ENCODE measurements around the gene REEP3.
A peak's percentile ranks its signal among the peaks of the same experiment; 100 is the strongest.

REEP3 gene

DNA sequence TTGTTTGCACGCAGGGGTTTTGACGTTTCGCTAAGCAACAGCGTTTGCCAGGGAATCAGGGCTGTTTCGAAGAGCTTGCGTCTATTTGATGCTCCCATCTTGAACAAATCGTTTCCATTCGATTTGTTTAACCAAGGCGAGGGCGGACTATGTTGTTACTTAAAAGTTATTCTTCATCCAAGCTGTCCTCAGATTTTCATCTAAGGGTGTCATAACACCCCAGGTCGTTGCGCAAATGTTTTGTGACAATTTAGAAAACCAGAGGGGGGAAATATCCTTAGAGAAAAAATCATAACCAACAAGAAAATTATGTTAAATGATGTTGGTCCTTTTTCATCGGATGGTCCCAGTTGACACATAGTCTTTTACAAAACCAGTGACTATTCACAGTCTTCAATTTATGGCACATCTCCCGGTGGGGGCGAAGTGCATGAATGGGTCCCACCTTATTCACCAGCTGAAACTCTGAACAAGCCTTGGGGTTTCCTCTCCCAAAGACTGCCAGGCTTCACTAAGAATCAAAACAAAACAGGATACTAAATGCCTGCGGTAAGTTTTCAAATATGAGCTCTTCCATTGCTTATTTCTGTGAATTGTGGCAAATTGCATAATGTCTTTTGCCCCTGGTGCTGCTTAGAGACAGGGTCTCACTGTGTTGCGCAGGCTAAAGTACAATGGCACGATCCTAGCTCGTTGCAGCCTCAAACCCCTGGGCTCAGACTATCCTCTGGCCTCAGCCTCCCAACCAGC, 109.9 kb downstream of the REEP3 start:
- in situ Hi-C loops (cut with HindIII; ENCODE audit: low sequenced_read_pairs), result loop anchor here (5.0 kb wide), 1 partner anchor 91 kb away; no protein-coding TSS in a partner anchor
- TF ChIP-seq, protein P1, sequence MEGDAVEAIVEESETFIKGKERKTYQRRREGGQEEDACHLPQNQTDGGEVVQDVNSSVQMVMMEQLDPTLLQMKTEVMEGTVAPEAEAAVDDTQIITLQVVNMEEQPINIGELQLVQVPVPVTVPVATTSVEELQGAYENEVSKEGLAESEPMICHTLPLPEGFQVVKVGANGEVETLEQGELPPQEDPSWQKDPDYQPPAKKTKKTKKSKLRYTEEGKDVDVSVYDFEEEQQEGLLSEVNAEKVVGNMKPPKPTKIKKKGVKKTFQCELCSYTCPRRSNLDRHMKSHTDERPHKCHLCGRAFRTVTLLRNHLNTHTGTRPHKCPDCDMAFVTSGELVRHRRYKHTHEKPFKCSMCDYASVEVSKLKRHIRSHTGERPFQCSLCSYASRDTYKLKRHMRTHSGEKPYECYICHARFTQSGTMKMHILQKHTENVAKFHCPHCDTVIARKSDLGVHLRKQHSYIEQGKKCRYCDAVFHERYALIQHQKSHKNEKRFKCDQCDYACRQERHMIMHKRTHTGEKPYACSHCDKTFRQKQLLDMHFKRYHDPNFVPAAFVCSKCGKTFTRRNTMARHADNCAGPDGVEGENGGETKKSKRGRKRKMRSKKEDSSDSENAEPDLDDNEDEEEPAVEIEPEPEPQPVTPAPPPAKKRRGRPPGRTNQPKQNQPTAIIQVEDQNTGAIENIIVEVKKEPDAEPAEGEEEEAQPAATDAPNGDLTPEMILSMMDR (IDR thresholded peaks at IDR 0.05; ENCODE audit: low read depth, low read length, missing control alignments), result no peak

GRCh38 chr10:63631991-63632390, 110.8 kb downstream of the REEP3 start:
- no peak for DNase-seq (ENCODE audit: low read depth)
- in situ Hi-C loops (cut with HindIII; ENCODE audit: low sequenced_read_pairs), result loop anchor here (5.0 kb wide), 1 partner anchor 90 kb away; no protein-coding TSS in a partner anchor
- no peak overlapping the region for H3K4me3 ChIP-seq (ENCODE audit: low read depth, low read length)
- TF ChIP-seq, protein P1 (IDR thresholded peaks at IDR 0.05; ENCODE audit: low read depth, low read length, missing control alignments), result no peak

More for the DNA sequence above, 109.9 kb downstream of the REEP3 start:
- DNase-seq (ENCODE audit: low read depth), result peak; percentile 88
- peak overlapping the region; percentile 52 for H3K4me3 ChIP-seq (ENCODE audit: low read depth, low read length)

- TF ChIP-seq, protein P1 (IDR thresholded peaks at IDR 0.05; ENCODE audit: low read depth, low read length, missing control alignments), result peak; percentile 40
- in situ Hi-C loops (cut with HindIII; ENCODE audit: low sequenced_read_pairs), result loop anchor here (5.0 kb wide), 1 partner anchor 88 kb away; no protein-coding TSS in a partner anchor
- DNase-seq (ENCODE audit: low read depth), result no peak
- no peak overlapping the region for H3K4me3 ChIP-seq (ENCODE audit: low read depth, low read length)
Observed at GRCh38 chr10:63633677-63634487, 112.7 kb downstream of the REEP3 start.

GRCh38 chr10:63634488-63635065, 113.4 kb downstream of the REEP3 start:
- in situ Hi-C loops (cut with HindIII; ENCODE audit: low sequenced_read_pairs), result loop anchor here (5.0 kb wide), 1 partner anchor 88 kb away; no protein-coding TSS in a partner anchor
- DNase-seq (ENCODE audit: low read depth), result peak; percentile 69
- TF ChIP-seq, protein P1 (IDR thresholded peaks at IDR 0.05; ENCODE audit: low read depth, low read length, missing control alignments), result no peak
- H3K4me3 ChIP-seq (ENCODE audit: low read depth, low read length), result no peak overlapping the region

DNA sequence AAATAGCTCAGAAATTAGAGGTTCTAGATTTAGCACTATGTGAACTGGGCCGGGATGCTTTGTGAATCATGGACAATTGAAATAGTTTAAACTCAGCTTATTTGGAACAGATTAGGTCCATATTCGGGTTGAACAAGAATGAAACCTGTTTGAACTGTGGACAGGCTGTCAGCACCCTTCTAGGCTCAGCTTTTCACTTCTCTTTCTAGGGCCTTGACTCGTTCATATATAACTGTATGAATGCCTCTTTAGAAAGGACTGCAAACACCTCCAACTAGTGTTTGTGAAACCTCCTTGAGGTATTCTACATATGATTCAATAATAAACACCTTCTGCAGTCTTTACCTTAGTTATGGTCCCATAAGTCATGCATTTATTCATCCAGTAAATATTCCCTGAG, 115.6 kb downstream of the REEP3 start:
- no peak for DNase-seq (ENCODE audit: low read depth)
- H3K4me3 ChIP-seq (ENCODE audit: low read depth, low read length), result no peak overlapping the region
- TF ChIP-seq, protein P1 (IDR thresholded peaks at IDR 0.05; ENCODE audit: low read depth, low read length, missing control alignments), result no peak
- in situ Hi-C loops (cut with HindIII; ENCODE audit: low sequenced_read_pairs), result no loop called here

- H3K4me3 ChIP-seq (ENCODE audit: low read depth, low read length), result no peak overlapping the region
- TF ChIP-seq, protein P1 (IDR thresholded peaks at IDR 0.05; ENCODE audit: low read depth, low read length, missing control alignments), result no peak
- DNase-seq (ENCODE audit: low read depth), result no peak
- in situ Hi-C loops (cut with HindIII; ENCODE audit: low sequenced_read_pairs), result no loop called here
Observed at GRCh38 chr10:63637901-63638327, 116.7 kb downstream of the REEP3 start.

Data from astrocyte of the cerebellum (primary cell).